Activated CD4-positive, alpha-beta T cell treated with anti-CD3 and anti-CD28 coated beads for 48 hours (primary cell): ENCODE measurements around the gene RHOT1.
"Not testable (repeated sequence)": the region's sequence is repeated elsewhere in the genome, so short reads cannot be mapped to it uniquely, and the experiment has no call there.

Source experiments
- DNase-seq: peaks from one replicate; pipeline ENCODE4 v3.0.0-alpha.2; 2020

RHOT1 gene

DNA sequence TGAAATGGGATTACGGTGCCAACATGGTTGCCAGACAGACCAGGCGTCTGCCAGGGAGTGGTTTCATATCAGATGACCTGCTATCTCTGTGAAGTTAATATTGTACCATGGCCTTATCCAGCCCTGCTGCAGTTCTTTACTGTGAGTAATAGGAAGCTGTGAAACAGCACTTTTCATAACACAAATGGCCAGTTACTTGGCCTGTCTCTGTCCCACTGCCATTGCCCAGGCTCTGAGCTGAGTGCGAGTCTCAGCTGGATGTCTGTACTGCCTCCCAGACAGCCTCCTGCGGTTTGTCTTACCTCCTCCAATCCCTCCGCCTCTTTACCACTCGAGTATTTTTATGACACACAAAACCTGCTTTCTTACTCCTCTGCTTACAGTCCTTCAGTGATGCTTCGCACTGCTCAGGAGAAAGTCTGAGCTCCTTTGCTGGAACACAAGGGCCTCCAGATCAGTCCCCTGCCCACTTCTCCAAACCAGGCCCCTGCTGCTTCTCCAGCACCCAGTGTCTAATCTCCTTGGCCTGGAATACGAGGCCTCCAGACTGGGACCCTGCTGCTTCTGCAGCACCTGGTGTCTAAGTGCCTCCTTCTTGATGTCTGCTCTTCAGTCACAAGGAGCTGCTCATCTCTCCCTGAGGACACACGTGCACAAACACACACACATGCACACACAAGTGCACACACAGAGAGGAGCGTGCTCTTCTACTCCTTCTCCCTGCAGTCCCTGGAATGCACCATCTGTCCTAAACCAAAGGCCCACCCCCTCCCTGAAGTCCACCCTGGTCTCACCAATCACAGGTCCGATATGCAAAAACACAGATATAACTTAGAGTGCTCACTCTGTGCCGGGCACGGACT lies 17.1 kb upstream of the RHOT1 start:
- no peak for DNase-seq

GRCh38 chr17:32125848-32126153 lies 16.5 kb upstream of the RHOT1 start:
- DNase-seq, result no peak

GRCh38 chr17:32126325-32126724 lies 16.0 kb upstream of the RHOT1 start:
- no peak for DNase-seq

DNA sequence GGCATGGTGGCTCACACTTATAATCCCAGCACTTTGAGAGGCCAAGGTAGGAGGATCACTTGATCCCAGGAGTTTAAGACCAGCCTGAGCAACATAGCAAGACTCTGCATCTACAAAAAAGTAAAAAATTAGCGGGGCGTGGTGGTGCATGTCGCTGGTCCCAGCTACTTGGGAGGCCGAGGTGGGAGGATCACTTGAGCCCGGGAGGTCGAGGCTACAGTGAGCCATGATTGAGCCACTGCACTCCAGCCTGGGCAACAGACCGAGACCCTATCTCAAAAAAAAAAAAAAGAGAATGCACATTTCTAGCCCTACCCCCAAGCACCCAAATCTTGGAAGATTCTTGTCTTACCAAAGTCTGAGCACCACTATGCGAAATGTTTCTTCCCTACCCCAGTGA lies 15.6 kb upstream of the RHOT1 start:
- no peak for DNase-seq

GRCh38 chr17:32127158-32127897 lies 15.0 kb upstream of the RHOT1 start:
- DNase-seq, result peak; percentile 88

DNA sequence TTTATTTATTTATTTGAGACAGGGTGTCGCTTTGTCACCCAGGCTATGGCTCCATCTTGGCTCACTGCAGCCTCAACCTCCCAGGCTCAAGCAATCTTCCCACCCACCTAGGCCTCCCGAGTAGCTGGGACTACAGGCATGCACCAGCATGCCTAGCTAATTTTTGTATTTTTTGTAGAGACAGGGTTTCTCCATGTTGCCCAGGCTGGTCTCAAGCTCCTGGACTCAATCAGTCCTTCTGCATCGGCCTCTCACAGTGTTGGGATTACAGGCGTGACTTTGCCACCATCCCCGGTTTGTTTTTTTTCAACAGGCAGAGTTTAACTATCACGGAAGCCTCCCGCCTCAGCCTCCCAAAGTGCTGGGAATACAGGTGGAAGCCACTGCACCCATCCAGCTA lies 13.8 kb upstream of the RHOT1 start:
- DNase-seq, result not testable (repeated sequence)

DNA sequence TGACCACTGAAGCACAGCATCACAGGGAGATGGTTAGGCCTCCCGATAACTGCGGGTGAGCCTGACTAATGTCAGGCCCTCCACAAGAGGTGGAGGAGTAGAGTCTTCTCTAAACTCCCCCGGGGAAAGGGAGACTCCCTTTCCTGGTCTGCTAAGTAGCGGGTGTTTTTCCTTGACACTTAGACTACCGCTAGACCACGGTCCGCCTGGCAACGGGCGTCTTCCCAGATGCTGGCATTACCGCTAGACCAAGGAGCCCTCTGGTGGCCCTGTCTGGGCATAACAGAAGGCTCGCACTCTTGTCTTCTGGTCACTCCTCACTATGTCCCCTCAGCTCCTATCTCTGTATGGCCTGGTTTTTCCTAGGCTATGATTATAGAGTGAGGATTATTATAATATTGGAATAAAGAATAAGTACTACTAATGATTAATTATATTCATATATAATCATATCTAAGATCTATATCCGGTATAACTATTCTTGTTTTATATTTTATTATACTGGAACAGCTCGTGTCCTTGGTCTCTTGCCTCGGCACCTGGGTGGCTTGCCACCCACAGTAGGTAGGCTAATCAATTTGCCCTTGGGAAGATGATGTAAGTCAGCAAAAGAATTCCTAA lies 6.7 kb upstream of the RHOT1 start:
- peak; percentile 46 for DNase-seq

- DNase-seq, result peak; percentile 12
Observed at GRCh38 chr17:32136856-32137255, 5.4 kb upstream of the RHOT1 start.

GRCh38 chr17:32139504-32139903 lies 2.8 kb upstream of the RHOT1 start:
- DNase-seq, result not testable (repeated sequence)

DNA sequence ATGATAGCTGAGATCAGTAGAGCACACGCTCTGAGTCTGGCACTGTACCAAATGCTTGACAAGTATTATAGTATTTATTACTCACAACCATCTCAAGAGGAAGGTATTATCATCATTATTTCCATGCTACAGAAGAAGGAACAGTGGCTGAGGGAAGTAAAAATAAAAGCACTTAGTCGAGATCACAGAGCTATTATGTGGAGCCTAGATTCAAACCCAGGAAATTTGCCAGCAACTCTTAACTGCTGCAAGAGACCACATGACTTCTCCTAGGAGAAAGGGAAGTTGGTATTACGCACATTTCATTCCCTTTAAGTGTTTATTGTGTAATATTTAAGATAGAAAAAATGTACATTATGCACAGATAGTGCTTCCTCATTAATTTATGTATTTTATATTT lies 1.0 kb upstream of the RHOT1 start:
- no peak for DNase-seq

GRCh38 chr17:32141679-32142037 lies 644 bp upstream of the RHOT1 start:
- no peak for DNase-seq

- DNase-seq, result peak; percentile 39
Observed at GRCh38 chr17:32142857-32143526, 690 bp downstream of the RHOT1 start.

- no peak for DNase-seq
Observed at GRCh38 chr17:32143527-32143870, 1.2 kb downstream of the RHOT1 start.

DNA sequence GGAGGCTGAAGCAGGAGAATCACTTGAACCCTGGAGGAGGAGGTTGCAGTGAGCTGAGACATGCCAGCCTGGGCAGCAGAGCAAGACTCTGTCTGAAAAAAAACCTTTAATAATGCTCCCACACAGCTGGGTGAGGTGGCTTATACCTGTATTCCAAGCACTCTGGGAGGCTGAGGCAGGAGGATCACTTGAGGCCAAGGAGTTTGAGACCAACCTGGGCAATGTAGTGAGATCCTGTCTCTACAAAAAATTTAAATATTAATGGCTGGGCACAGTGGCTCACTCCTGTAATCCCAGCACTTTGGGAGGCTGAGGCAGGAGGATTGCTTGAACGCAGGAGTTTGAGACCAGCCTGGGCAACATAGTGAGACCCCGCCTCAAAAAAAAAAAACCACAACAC lies 2.1 kb downstream of the RHOT1 start:
- DNase-seq, result not testable (repeated sequence)

GRCh38 chr17:32148351-32148750 lies 6.0 kb downstream of the RHOT1 start:
- DNase-seq, result no peak

GRCh38 chr17:32150358-32150757 lies 8.1 kb downstream of the RHOT1 start:
- DNase-seq, result no peak

DNA sequence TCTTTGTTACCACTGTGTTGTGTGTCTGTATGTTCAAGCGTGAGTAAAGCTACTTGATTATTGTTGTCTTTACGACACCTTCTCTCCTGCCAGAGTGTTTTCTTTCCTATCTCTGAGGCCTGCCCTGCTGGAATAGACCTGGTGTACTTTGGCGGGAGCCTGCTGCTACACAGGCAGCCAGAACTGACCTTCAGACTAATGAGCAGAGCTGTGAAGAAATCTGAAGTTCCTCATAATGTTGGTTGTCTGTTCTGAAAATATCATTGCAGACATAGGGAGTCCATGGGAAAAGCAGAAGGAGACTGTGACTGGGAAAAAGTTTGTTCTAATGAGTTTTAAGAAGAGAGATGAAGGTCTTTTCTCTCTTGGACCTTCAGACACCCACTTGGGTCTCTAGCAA lies 9.8 kb downstream of the RHOT1 start:
- DNase-seq, result no peak

- no peak for DNase-seq
Observed at GRCh38 chr17:32155896-32156295, 13.6 kb downstream of the RHOT1 start.

- DNase-seq, result no peak
Observed at GRCh38 chr17:32156656-32157055, 14.4 kb downstream of the RHOT1 start.

DNA sequence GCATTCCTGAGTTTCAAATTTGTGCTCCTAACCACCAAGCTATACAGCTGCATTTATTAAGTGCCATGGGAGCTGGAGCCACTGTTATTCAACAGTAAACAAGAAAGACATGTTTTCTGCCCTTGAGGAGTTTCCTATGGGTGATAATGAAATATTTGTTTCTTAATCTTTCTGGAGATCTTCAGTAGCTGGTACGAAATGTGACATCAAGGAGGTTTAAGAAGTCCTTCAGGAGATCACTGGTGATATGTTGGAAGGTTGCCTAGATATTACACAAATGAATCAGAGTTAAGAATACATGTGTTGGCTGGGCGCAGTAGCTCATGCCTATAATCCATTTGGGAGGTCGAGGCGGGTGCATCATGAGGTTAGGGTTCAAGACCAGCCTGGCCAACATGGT lies 14.9 kb downstream of the RHOT1 start:
- DNase-seq, result no peak

DNA sequence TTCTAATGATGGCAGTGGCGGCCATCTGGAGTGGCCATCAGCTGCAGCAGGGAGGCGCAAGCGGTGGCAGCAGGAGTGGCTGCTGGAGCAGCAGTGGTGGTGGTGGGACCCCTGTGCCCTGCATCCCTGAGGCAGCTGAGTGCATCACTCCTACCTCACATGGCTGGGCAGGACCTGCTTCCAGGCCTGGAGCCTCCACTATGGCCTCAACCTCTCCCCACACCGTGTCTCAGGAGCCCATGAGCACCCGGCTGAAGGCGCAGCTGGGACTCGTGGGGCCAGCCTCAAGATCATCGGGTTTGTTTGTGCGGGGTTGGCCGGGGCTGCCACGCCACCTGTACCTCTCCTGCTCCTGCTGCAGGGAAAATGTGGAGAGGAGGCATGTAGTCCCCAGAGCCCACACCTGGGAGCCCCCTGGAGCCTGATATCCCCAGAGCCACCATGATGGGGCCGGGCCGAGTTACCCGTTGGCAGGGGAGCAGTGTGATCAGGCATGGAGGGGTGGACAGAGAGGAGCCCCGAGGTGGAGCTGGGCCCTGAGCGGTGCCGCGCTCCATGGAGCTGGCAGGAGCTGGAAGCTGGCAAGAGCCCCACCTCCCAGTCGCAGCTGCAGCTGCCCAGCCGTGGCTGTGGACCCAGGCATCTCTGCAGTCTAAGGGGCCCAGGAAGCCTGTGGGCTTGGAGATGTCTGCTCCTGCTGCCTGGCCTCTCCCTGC lies 16.7 kb downstream of the RHOT1 start:
- no peak for DNase-seq

DNA sequence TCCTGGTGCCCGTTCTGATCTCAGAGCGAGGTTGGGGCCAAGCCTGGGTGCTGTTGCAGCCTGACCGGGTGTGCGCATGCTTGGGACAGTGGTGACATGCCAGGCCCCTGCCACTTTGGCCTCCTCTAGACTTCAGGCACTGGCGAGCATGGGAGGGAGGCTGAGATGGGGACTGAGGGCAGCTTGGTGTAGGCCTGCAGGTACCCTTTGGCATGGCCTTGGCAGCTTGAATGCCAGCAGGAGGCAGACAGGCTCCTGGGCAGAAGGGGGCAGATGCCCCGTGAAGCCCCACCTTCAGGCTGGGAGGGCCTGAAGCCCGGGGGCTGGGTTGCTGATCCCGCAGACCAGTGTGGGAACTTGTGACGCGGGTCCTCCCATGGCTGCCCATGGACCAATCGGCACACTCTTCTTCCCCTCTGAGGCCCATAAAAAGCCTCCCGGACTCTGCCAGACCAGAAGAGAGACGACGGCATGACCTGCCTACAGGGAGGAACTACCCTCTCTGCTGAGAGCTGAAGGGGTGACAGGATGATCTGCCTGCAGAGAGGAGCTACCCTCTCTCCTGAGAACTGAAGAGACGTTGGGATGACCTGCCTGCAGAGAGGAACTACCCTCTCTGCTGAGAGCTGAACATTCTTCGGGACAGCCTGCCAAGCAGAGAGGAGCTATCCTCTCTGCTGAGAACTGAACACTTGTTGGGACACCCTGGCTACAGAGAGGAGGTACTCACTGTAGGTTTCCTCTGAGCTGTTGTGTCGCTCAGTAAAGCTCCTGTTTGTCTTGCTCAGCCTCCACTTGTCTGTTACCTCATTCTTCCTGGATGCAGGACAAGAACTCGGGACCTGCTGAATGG lies 17.5 kb downstream of the RHOT1 start:
- no peak for DNase-seq
